ENCODE data around the gene GRIA3.
A peak's percentile ranks its signal among the peaks of the same experiment; 100 is the strongest.

GRIA3 gene

GRCh38 chrX:123254457-123254856 lies 70.4 kb downstream of the GRIA3 start:
- TF ChIP-seq CTCF (conservative IDR thresholded peaks at IDR 0.05; ENCODE audit: control insufficient read depth, insufficient read depth, low read depth, low read length): no peak
- no peak overlapping the region for H3K4me3 ChIP-seq (ENCODE audit: control insufficient read depth, low read depth, low read length)
- no peak for DNase-seq (ENCODE audit: low read depth)

- TF ChIP-seq CTCF (conservative IDR thresholded peaks at IDR 0.05; ENCODE audit: control insufficient read depth, insufficient read depth, low read depth, low read length): no peak
- no peak for DNase-seq (ENCODE audit: low read depth)
- no peak overlapping the region for H3K4me3 ChIP-seq (ENCODE audit: control insufficient read depth, low read depth, low read length)
Measured at GRCh38 chrX:123256378-123256777, 72.3 kb downstream of the GRIA3 start.

- DNase-seq (ENCODE audit: low read depth): no peak
- no peak overlapping the region for H3K4me3 ChIP-seq (ENCODE audit: control insufficient read depth, low read depth, low read length)
- TF ChIP-seq CTCF (conservative IDR thresholded peaks at IDR 0.05; ENCODE audit: control insufficient read depth, insufficient read depth, low read depth, low read length): no peak
Measured at GRCh38 chrX:123260920-123261418, 76.9 kb downstream of the GRIA3 start.

GRCh38 chrX:123263270-123263669 lies 79.2 kb downstream of the GRIA3 start:
- no peak overlapping the region for H3K4me3 ChIP-seq (ENCODE audit: control insufficient read depth, low read depth, low read length)
- no peak for TF ChIP-seq CTCF (conservative IDR thresholded peaks at IDR 0.05; ENCODE audit: control insufficient read depth, insufficient read depth, low read depth, low read length)
- no peak for DNase-seq (ENCODE audit: low read depth)

GRCh38 chrX:123263747-123264146 lies 79.7 kb downstream of the GRIA3 start:
- no peak overlapping the region for H3K4me3 ChIP-seq (ENCODE audit: control insufficient read depth, low read depth, low read length)
- no peak for TF ChIP-seq CTCF (conservative IDR thresholded peaks at IDR 0.05; ENCODE audit: control insufficient read depth, insufficient read depth, low read depth, low read length)
- DNase-seq (ENCODE audit: low read depth): no peak

- DNase-seq (ENCODE audit: low read depth): peak; percentile 70
- H3K4me3 ChIP-seq (ENCODE audit: control insufficient read depth, low read depth, low read length): no peak overlapping the region
- no peak for TF ChIP-seq CTCF (conservative IDR thresholded peaks at IDR 0.05; ENCODE audit: control insufficient read depth, insufficient read depth, low read depth, low read length)
Measured at GRCh38 chrX:123267220-123267619, 83.1 kb downstream of the GRIA3 start.

- no peak for DNase-seq (ENCODE audit: low read depth)
- H3K4me3 ChIP-seq (ENCODE audit: control insufficient read depth, low read depth, low read length): no peak overlapping the region
- no peak for TF ChIP-seq CTCF (conservative IDR thresholded peaks at IDR 0.05; ENCODE audit: control insufficient read depth, insufficient read depth, low read depth, low read length)
Measured at GRCh38 chrX:123271902-123272301, 87.8 kb downstream of the GRIA3 start.
